Measurements from ENCODE around the gene ARHGDIB.

DNA sequence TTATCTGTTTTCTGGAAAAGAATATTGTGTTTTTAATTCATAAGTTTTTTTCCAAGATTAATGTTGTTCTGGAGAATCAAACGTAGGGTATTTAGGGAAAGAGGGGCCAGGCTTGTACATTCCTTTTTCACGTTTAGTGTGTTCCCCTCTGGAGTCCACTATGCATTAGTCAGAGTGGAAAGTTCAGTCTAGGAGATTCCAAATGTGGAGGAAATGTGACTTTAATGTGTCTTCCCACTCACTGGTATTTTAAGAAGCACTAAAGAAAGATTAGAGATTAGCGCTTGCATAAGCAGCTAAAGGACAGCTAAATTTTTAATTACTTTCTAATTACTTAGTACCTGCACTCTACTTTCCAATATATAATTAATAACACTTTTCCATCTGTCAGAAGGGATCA is 7.1 kb upstream of the ARHGDIB start:
- TF ChIP-seq POLR2AphosphoS5 (IDR thresholded peaks at IDR 0.05), result no peak
- TF ChIP-seq, protein P1, sequence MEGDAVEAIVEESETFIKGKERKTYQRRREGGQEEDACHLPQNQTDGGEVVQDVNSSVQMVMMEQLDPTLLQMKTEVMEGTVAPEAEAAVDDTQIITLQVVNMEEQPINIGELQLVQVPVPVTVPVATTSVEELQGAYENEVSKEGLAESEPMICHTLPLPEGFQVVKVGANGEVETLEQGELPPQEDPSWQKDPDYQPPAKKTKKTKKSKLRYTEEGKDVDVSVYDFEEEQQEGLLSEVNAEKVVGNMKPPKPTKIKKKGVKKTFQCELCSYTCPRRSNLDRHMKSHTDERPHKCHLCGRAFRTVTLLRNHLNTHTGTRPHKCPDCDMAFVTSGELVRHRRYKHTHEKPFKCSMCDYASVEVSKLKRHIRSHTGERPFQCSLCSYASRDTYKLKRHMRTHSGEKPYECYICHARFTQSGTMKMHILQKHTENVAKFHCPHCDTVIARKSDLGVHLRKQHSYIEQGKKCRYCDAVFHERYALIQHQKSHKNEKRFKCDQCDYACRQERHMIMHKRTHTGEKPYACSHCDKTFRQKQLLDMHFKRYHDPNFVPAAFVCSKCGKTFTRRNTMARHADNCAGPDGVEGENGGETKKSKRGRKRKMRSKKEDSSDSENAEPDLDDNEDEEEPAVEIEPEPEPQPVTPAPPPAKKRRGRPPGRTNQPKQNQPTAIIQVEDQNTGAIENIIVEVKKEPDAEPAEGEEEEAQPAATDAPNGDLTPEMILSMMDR (IDR thresholded peaks at IDR 0.05), result no peak
- TF ChIP-seq POLR2A (IDR thresholded peaks at IDR 0.05), result no peak

All from transverse colon (tissue), 4 donors.